OCI-LY3 (cell line): Measurements from ENCODE around the gene LIME1.

Experiments
- H2AFZ ChIP-seq: fragments of 200-600, 300-600 bp; shearing (Covaris generic); 2 replicates; pipeline ENCODE4 v1.6.0; 2014; ENCODE audit warnings: antibody characterized with exemption, low read depth, low read length
- H3K27ac ChIP-seq: fragments of 200-600, 300-600 bp; sonication (generic); 2 replicates; pipeline ENCODE4 v1.5.1; 2014; ENCODE audit warnings: mild to moderate bottlenecking, low read length, moderate library complexity, mixed read lengths
- H3K27me3 ChIP-seq: fragments of 200-600, 300-600 bp; sonication (generic); 2 replicates; pipeline ENCODE4 v1.6.1; 2014; ENCODE audit warnings: low read depth, low read length, mixed read lengths
- H3K36me3 ChIP-seq: fragments of 200-600, 300-600 bp; sonication (generic); replicated peaks from 2 replicates; pipeline ENCODE3; 2014; ENCODE audit warnings: low read depth, low read length, mixed read lengths
- H3K4me1 ChIP-seq: fragments of 300-600, 200-600 bp; sonication (generic); 2 replicates; pipeline ENCODE4 v1.6.1; 2014; ENCODE audit warnings: low read length, mixed read lengths
- H3K4me2 ChIP-seq: fragments of 200-600, 300-600 bp; sonication (generic); 2 replicates; pipeline ENCODE4 v1.6.1; 2014; ENCODE audit warnings: low read length, mixed read lengths
- H3K4me3 ChIP-seq: fragments of 300-600, 200-600 bp; sonication (generic); 2 replicates; pipeline ENCODE4 v1.5.1; 2014; ENCODE audit warnings: antibody characterized with exemption, mild to moderate bottlenecking, low read length, moderate library complexity
- H3K79me2 ChIP-seq: fragments of 300-600, 200-600 bp; shearing (Covaris generic); 2 replicates; pipeline ENCODE4 v1.6.1; 2014; ENCODE audit warnings: mild to moderate bottlenecking, low read length, mixed read lengths
- H3K9ac ChIP-seq: fragments of 300-600, 200-600 bp; shearing (Covaris generic); 2 replicates; pipeline ENCODE4 v1.6.0; 2014; ENCODE audit warnings: mild to moderate bottlenecking, low read length, moderate library complexity
- H3K9me3 ChIP-seq: fragments of 200-600, 300-600 bp; shearing (Covaris generic); 2 replicates; pipeline ENCODE4 v1.6.1; 2014; ENCODE audit warnings: low read length, mixed read lengths; ENCODE audit not compliant: insufficient read depth
- H4K20me1 ChIP-seq: fragments of 200-600, 300-600 bp; sonication (generic); 2 replicates; pipeline ENCODE4 v1.6.1; 2016; ENCODE audit warnings: low read length, mixed read lengths; ENCODE audit not compliant: insufficient read depth
- EZH2phosphoT487 ChIP-seq: fragments of 200-600 bp; shearing (Covaris generic); IDR thresholded peaks from 2 replicates; pipeline ENCODE4 v1.6.1; 2018; ENCODE audit warnings: antibody characterized with exemption, mixed run types, low read depth
- TF ChIP-seq, protein P1 (sequence below): fragments of 200-600, 300-600 bp; sonication (generic); IDR thresholded peaks from 2 replicates; pipeline ENCODE4 v1.5.1; 2014; ENCODE audit warnings: antibody characterized with exemption, low read length, low read depth

The LIME1 gene

DNA sequence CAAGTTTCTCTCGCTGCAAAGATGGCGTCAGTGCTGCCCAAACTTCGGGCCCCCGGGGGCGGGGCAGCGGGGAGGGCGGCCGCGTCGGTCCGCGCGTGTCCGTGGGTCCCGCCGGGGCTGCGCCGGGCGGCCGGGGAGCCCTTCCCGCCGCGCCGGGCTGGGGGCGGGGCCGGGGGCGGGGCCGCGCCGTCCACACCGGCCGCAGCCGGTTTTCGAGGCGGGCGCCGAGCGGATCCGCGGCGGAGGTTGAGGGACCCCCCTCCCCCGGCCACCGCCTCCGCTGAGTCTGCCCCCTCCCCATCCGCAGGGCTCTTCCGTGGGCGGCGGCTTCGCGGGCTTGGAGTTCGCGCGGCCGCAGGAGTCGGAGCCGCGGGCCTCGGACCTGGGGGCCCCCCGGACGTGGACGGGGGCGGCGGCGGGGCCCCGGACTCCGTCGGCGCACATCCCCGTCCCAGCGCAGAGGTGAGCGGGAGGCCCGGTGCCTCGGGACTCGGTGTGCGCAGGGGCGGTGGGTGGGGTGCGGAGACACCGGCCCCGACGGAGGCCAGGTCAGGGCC lies 3.7 kb downstream of the LIME1 start:
- Histone ChIP-seq H3K27ac (peak overlapping the region; percentile 20), H4K20me1 (no peaks in the 10 kb centered on the region), H3K4me3 (peak overlapping the region; percentile 89), H3K4me1 (peaks cover 36% of the 10 kb centered on the region), H3K36me3 (peaks cover 17% of the 10 kb centered on the region), H3K4me2 (peak overlapping the region; percentile 84), H3K9ac (peak overlapping the region; percentile 70), H2AFZ (no peak overlapping the region), H3K9me3 (no peaks in the 10 kb centered on the region), H3K27me3 (no peaks in the 10 kb centered on the region), H3K79me2 (no peaks in the 10 kb centered on the region)
- TF ChIP-seq EZH2phosphoT487, result no peak
- TF ChIP-seq, protein P1, sequence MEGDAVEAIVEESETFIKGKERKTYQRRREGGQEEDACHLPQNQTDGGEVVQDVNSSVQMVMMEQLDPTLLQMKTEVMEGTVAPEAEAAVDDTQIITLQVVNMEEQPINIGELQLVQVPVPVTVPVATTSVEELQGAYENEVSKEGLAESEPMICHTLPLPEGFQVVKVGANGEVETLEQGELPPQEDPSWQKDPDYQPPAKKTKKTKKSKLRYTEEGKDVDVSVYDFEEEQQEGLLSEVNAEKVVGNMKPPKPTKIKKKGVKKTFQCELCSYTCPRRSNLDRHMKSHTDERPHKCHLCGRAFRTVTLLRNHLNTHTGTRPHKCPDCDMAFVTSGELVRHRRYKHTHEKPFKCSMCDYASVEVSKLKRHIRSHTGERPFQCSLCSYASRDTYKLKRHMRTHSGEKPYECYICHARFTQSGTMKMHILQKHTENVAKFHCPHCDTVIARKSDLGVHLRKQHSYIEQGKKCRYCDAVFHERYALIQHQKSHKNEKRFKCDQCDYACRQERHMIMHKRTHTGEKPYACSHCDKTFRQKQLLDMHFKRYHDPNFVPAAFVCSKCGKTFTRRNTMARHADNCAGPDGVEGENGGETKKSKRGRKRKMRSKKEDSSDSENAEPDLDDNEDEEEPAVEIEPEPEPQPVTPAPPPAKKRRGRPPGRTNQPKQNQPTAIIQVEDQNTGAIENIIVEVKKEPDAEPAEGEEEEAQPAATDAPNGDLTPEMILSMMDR, result no peak

DNA sequence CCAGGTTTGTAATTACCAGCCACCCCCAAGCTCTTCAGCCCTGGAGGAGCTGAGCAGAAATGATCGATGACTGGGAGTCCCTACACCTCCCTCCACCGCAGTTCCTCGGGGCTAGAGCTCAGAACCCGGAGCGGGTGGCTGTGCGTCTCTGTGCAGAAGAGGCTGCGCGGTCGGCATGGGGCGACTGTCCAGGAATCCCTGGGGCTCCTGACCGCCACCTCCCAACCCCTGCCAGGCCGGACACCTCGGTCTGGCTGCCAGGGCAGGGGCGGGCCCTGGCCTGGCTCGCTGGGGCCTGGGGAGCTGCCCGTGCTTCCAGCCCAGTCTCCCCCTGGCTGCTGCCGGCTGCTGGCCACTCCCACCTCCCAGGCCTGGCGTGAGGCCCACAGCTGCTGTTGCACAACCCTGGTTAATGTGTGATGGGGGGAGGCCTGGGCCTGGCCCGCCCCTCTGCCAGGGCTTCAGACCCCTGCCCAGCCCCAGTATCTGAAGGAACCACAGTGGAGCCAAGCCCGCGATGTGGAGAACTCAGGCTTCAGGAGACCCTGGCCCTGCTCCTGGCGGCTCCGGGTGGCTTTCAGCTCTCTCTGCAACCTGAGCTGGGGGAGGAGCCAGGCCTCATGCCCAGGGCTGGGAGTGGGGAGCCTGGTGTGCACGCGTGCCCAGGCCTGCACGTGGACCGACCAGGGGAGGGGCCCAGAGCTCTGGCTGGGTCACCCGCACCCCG lies 4.3 kb downstream of the LIME1 start:
- Histone ChIP-seq H3K4me2 (peak overlapping the region; percentile 84), H3K4me1 (peaks cover 34% of the 10 kb centered on the region), H3K36me3 (peaks cover 17% of the 10 kb centered on the region), H4K20me1 (no peaks in the 10 kb centered on the region), H3K27me3 (no peaks in the 10 kb centered on the region), H3K9ac (peak overlapping the region; percentile 70), H3K79me2 (no peaks in the 10 kb centered on the region), H2AFZ (no peak overlapping the region), H3K4me3 (peak overlapping the region; percentile 89), H3K27ac (peak overlapping the region; percentile 20), H3K9me3 (no peaks in the 10 kb centered on the region)
- TF ChIP-seq EZH2phosphoT487, result no peak
- TF ChIP-seq, protein P1, result no peak

DNA sequence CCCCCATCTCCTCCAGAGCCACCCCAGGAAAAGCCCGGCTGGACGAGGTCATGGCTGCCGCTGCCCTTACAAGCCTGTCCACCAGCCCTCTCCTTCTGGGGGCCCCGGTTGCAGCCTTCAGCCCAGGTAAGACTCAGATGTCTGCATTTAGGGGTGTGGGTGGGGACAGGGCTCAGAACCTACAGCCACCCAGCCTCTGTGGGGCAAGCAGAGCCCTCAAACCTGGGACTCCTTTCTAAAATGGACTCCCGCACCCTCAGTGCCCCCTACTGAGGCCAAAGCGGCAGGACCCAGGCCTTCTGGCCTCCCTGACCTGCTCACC lies 4.9 kb downstream of the LIME1 start:
- no peaks in the 10 kb centered on the region for H3K27me3 ChIP-seq
- peaks cover 15% of the 10 kb centered on the region for H3K36me3 ChIP-seq
- H3K4me3 ChIP-seq, result peak overlapping the region; percentile 89; the same call in 1 of the 2 replicates
- H3K4me1 ChIP-seq, result peaks cover 29% of the 10 kb centered on the region
- no peak overlapping the region for H3K9ac ChIP-seq
- H3K79me2 ChIP-seq, result no peaks in the 10 kb centered on the region
- H2AFZ ChIP-seq, result no peak overlapping the region
- H3K9me3 ChIP-seq, result no peaks in the 10 kb centered on the region
- no peak overlapping the region for H3K27ac ChIP-seq
- H4K20me1 ChIP-seq, result no peaks in the 10 kb centered on the region
- TF ChIP-seq EZH2phosphoT487, result no peak
- TF ChIP-seq, protein P1, result no peak
- peak overlapping the region; percentile 84 for H3K4me2 ChIP-seq

DNA sequence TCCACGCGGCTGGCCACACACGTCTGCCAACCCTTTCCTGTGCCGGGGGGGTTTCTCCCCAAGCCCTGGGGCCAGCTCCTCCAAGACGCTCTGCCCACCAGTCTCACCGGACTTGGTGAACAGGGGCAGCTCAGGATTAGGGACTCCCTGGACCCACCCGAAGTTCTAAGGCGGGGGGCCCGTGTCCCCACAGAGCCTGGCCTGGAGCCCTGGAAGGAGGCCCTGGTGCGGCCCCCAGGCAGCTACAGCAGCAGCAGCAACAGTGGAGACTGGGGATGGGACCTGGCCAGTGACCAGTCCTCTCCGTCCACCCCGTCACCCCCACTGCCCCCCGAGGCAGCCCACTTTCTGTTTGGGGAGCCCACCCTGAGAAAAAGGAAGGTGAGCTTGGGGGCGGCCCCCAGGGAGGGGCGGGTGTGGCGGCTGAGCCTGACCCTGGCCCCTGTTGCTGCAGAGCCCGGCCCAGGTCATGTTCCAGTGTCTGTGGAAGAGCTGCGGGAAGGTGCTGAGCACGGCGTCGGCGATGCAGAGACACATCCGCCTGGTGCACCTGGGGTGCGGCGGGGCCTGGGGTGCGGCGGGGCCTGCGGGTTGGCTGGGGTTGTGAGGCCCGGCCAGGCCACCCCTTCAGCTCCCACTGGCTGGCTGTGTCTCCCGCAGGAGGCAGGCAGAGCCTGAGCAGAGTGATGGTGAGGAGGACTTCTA lies 5.4 kb downstream of the LIME1 start:
- Histone ChIP-seq H3K79me2 (no peaks in the 10 kb centered on the region), H3K9me3 (no peaks in the 10 kb centered on the region), H3K27ac (no peak overlapping the region), H3K4me3 (no peak overlapping the region), H3K36me3 (peaks cover 15% of the 10 kb centered on the region), H2AFZ (no peak overlapping the region), H3K4me2 (no peak overlapping the region), H3K4me1 (peaks cover 24% of the 10 kb centered on the region), H3K27me3 (no peaks in the 10 kb centered on the region), H4K20me1 (no peaks in the 10 kb centered on the region), H3K9ac (no peak overlapping the region)
- TF ChIP-seq, protein P1, result no peak
- TF ChIP-seq EZH2phosphoT487, result no peak
